BJ (cell line): ENCODE measurements around the gene CPED1. TPM values are rescaled to one million over a fixed set of nuclear protein-coding genes. Genes with fewer than 3 reads are reported as not detected.
"Not testable (repeated sequence)": the region's sequence is repeated elsewhere in the genome, so short reads cannot be mapped to it uniquely, and the experiment has no call there.

Experiments used
- CTCF ChIA-PET: fragments of 350-600 bp; formaldehyde crosslinking; extraction: SDS; loops from one replicate; lab custom pipeline; 2021; ENCODE audit warnings: antibody characterized with exemption, inconsistent platforms; lab: Yijun Ruan, JAX
- POLR2A ChIA-PET: fragments of 300-600 bp; sonication (Branson Sonifier 250); formaldehyde crosslinking; extraction: SDS; loops from one replicate; lab custom pipeline; 2021; ENCODE audit warnings: antibody characterized with exemption; lab: Charles Lee
- DNase-seq: peaks from one replicate; pipeline ENCODE4 v3.0.0-alpha.2; 2011; ENCODE audit warnings: low read depth
- H3K27me3 ChIP-seq: 2 replicates; pipeline ENCODE4 v1.6.0; 2011; ENCODE audit warnings: low read length; ENCODE audit not compliant: control insufficient read depth, insufficient read depth
- H3K36me3 ChIP-seq: 2 replicates; pipeline ENCODE4 v1.5.1; 2011; ENCODE audit warnings: low read length; ENCODE audit not compliant: control insufficient read depth, insufficient read depth
- H3K4me3 ChIP-seq: 2 replicates; pipeline ENCODE4 v1.5.1; 2011; ENCODE audit warnings: low read depth, mild to moderate bottlenecking, control low read depth, low read length
- CTCF ChIP-seq: IDR thresholded peaks from 2 replicates; pipeline ENCODE4 v1.5.1; 2011; ENCODE audit warnings: low read depth, mild to moderate bottlenecking, control low read depth, inconsistent platforms, low read length, moderate library complexity; ENCODE audit not compliant: insufficient read depth
- polyA plus RNA-seq: library from polyadenylated mRNA; depleted of rRNA; stranded (reverse); fragments of >200 nt; gene quantifications from 2 replicates; pipeline ENCODE4 v1.2.3, GENCODE V29; 2011

CPED1 gene
- polyA plus RNA-seq, 1 experiment: 18.3 TPM

GRCh38 chr7:121071662-121072061 is 83.2 kb downstream of the CPED1 start:
- TF ChIP-seq CTCF: no peak
- POLR2A ChIA-PET: no interaction called here
- Histone ChIP-seq H3K4me3 (no peak overlapping the region), H3K27me3 (no peaks in the 10 kb centered on the region), H3K36me3 (no peaks in the 10 kb centered on the region)
- CTCF ChIA-PET: interaction anchor here (0.7 to 1.5 kb wide), 3 partner anchors 9 to 215 kb away, joined by 3 to 5 read pairs (median 3); no protein-coding TSS in a partner anchor
- no peak for DNase-seq

- no peak overlapping the region for H3K4me3 ChIP-seq
- no peaks in the 10 kb centered on the region for H3K27me3 ChIP-seq
- POLR2A ChIA-PET: no interaction called here
- CTCF ChIA-PET: interaction anchor here (1.4 to 2.3 kb wide), 2 partner anchors 19 to 86 kb away, joined by 3 to 10 read pairs; no protein-coding TSS in a partner anchor
- TF ChIP-seq CTCF: no peak
- no peak for DNase-seq
- H3K36me3 ChIP-seq: no peaks in the 10 kb centered on the region
Observed at GRCh38 chr7:121072826-121073225, 84.3 kb downstream of the CPED1 start.

GRCh38 chr7:121073463-121074099 is 85.1 kb downstream of the CPED1 start:
- ChIA-PET POLR2A (no interaction called here), CTCF (interaction anchor here (0.8 to 2.3 kb wide), 6 partner anchors 18 to 87 kb away, joined by 3 to 10 read pairs (median 3); partner anchors contain the start of gene CPED1)
- TF ChIP-seq CTCF: no peak
- no peaks in the 10 kb centered on the region for H3K36me3 ChIP-seq
- no peak for DNase-seq
- no peaks in the 10 kb centered on the region for H3K27me3 ChIP-seq
- no peak overlapping the region for H3K4me3 ChIP-seq

- DNase-seq, H3K27me3 ChIP-seq, H3K4me3 ChIP-seq, POLR2A ChIA-PET, H3K36me3 ChIP-seq: not testable (repeated sequence)
- CTCF ChIA-PET: interaction anchor here (1.2 to 1.6 kb wide), 3 partner anchors 86 to 95 kb away, joined by 4 to 5 read pairs (median 5); no protein-coding TSS in a partner anchor
Observed at GRCh38 chr7:121075424-121075841, 86.9 kb downstream of the CPED1 start.

GRCh38 chr7:121075952-121076349 is 87.4 kb downstream of the CPED1 start:
- DNase-seq: no peak

More at GRCh38 chr7:121075952-121076349, 87.4 kb downstream of the CPED1 start:
- H3K36me3 ChIP-seq: no peaks in the 10 kb centered on the region
- POLR2A ChIA-PET: no interaction called here
- no peak overlapping the region for H3K4me3 ChIP-seq
- CTCF ChIA-PET: interaction anchor here (0.5 to 1.6 kb wide), 6 partner anchors 59 to 112 kb away, joined by 4 to 6 read pairs (median 4); partner anchors contain the start of gene CPED1
- no peaks in the 10 kb centered on the region for H3K27me3 ChIP-seq
- no peak for TF ChIP-seq CTCF
